HUES48 (cell line): Measurements from ENCODE around the gene KERA.

Experiments used
- H3K27ac ChIP-seq: one replicate; pipeline ENCODE4 v1.7.0; 2013; ENCODE audit warnings: low read depth, low read length, inconsistent platforms
- H3K27me3 ChIP-seq: 2 replicates; pipeline ENCODE4 v1.6.1; 2013; ENCODE audit warnings: mild to moderate bottlenecking, low read length; ENCODE audit not compliant: control insufficient read depth, insufficient read depth
- H3K36me3 ChIP-seq: 2 replicates; pipeline ENCODE4 v1.6.1; 2013; ENCODE audit warnings: low read length; ENCODE audit not compliant: control insufficient read depth, insufficient read depth
- H3K4me1 ChIP-seq: 2 replicates; pipeline ENCODE4 v1.6.1; 2013; ENCODE audit warnings: mild to moderate bottlenecking, low read length; ENCODE audit not compliant: control insufficient read depth, insufficient read depth
- H3K4me3 ChIP-seq: 2 replicates; pipeline ENCODE4 v1.5.1; 2013; ENCODE audit warnings: mild to moderate bottlenecking, low read depth, low read length
- H3K9ac ChIP-seq: 2 replicates; pipeline ENCODE4 v1.6.1; 2013; ENCODE audit warnings: mild to moderate bottlenecking, low read depth, low read length, moderate library complexity
- H3K9me3 ChIP-seq: 2 replicates; pipeline ENCODE4 v1.6.1; 2013; ENCODE audit warnings: low read length; ENCODE audit not compliant: control insufficient read depth, insufficient read depth

KERA gene, protein sequence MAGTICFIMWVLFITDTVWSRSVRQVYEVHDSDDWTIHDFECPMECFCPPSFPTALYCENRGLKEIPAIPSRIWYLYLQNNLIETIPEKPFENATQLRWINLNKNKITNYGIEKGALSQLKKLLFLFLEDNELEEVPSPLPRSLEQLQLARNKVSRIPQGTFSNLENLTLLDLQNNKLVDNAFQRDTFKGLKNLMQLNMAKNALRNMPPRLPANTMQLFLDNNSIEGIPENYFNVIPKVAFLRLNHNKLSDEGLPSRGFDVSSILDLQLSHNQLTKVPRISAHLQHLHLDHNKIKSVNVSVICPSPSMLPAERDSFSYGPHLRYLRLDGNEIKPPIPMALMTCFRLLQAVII

DNA sequence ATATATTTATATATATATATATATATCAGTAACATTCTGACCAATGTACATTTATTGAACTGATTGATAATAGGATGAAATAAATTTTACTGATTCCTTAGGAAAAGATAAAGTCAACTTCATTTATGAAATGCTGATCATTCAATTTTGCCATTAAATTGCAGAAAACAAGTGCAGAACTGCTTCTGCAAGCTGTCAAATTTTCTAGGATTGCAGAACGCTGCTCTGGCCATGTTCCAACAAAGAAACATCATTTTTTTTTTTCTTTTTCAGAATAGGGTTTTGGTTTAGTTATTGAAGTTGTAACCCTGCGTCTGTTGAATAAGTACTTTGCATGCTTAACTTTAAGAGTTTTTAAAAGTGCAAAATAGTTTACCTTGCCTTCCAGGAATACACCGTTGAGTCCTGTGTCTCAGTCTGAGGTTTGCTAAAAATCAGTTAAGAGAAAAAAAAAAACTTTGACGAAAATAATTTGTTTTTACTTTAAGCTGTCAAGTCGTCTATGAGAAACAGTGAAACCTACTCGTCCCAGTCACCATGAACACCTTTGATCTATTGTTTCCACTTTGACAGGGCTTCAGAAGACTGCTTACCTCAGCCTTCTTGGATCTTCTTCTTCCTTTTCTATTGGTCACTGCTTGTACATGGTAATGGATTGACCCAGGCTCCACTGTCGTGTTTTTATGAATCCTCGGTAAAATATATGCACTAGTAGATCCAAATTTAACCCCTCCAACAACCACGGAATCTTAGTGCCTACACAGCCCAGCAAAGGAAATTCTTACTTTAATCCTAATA, at the start of gene KERA:
KERA (minus strand) TSS at position 657 of the 798 bp plus-strand sequence. CDS start 1,743 bp downstream, outside the sequence.
- Histone ChIP-seq H3K36me3 (no peaks in the 10 kb centered on the region), H3K9me3 (no peaks in the 10 kb centered on the region), H3K4me1 (no peaks in the 10 kb centered on the region), H3K27ac (no peak within 1 kb of the TSS), H3K27me3 (no peaks in the 10 kb centered on the region), H3K9ac (no peak within 1 kb of the TSS), H3K4me3 (no peak within 1 kb of the TSS)

DNA sequence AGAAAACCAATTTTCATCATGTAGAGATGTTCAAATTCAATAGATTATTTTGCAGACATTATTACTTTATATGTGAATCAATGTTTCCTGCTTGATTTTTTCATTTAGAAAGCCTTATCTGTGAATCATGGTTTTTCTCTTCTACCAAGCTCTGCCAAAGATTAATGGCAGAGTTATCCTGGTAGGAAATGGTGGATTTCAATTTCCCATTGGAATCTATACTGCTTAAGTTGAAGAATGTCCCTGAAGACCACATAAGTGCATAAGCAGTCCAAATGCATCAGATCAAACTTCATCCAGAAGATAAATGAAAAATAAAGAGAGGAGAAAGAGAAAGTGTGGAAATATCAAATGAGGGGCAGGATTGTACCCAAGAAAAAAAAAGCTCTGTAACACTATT, 48.5 kb upstream of the KERA start:
- Histone ChIP-seq H3K27me3 (no peaks in the 10 kb centered on the region), H3K27ac (no peak overlapping the region), H3K9me3 (no peaks in the 10 kb centered on the region), H3K4me1 (peaks cover 5% of the 10 kb centered on the region; the same call in 1 of the 2 replicates), H3K9ac (no peak overlapping the region), H3K4me3 (no peak overlapping the region), H3K36me3 (no peaks in the 10 kb centered on the region)

DNA sequence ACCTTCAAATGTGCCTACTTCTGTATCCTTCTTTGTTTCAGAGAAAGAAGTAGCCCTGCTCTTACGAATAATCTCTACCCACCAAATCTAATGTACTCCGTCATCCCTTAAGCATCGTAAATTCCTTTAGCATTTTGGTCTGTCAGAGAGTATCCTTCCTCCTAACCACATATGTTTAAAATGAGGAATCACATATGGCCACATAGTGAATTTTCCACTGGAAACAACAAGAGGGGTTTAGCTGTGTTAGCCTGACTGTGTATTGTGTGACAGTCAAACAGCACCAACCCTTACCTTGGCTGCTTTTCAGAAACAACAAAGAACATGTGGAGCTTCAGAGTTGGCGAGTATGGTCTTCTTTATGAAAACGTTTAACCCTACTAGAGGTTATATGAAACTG, 48.0 kb upstream of the KERA start:
- Histone ChIP-seq H3K4me1 (peaks cover 3% of the 10 kb centered on the region; the same call in 1 of the 2 replicates), H3K9me3 (no peaks in the 10 kb centered on the region), H3K9ac (no peak overlapping the region), H3K36me3 (no peaks in the 10 kb centered on the region), H3K27ac (no peak overlapping the region), H3K27me3 (no peaks in the 10 kb centered on the region), H3K4me3 (no peak overlapping the region)

DNA sequence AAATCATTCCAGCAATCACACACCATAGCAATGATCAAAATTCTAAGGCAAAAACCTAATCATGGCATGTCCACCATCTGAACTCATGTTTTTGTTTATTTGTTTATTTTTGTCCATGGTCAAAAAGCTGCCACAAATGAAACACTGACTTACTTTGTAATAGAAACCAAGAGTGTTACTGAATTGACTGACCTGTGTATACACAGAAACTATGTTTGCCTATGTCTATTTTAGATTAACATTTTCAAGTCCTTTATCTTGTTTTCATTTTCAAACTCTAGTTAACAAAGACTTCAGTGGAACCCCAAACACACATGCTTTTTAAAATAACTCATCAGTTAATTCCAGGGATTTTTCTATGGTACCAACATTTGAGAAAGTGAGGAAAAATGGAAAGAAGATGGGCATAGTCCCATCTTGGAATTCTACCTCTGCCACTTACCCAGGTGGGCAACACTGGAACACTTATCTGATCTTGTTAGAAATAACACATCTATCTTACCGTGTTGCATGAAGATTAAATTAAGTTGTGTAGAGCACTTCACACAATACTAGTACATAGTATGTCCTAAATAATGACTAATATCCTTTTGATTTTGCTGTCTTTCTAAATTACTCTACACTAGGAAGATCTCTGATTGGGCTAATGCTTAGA, 47.1 kb upstream of the KERA start:
- no peaks in the 10 kb centered on the region for H3K36me3 ChIP-seq
- no peak overlapping the region for H3K27ac ChIP-seq
- no peaks in the 10 kb centered on the region for H3K27me3 ChIP-seq
- no peak overlapping the region for H3K4me3 ChIP-seq
- no peak overlapping the region for H3K9ac ChIP-seq
- peaks cover 3% of the 10 kb centered on the region; the same call in 1 of the 2 replicates for H3K4me1 ChIP-seq
- no peaks in the 10 kb centered on the region for H3K9me3 ChIP-seq

DNA sequence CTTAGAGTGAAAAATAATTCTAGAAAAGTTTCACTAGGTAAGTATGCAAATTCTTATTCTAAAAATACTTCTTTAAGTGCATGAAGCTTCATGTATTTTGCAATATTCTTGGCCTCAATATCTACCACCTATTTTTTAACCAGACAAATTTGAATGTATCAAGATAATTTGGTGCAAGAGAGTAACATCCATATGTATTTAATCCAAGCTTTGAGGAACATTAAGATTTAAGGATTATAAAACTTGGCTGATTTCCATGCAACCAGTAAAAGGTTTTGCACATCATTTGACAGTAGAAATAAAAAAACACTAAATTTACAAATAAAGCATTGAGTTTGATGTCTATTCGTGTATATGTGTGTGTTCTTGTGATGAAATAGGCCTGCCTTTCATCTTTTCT, 45.8 kb upstream of the KERA start:
- no peaks in the 10 kb centered on the region for H3K9me3 ChIP-seq
- H3K27ac ChIP-seq: no peak overlapping the region
- no peaks in the 10 kb centered on the region for H3K27me3 ChIP-seq
- H3K9ac ChIP-seq: no peak overlapping the region
- H3K4me1 ChIP-seq: no peaks in the 10 kb centered on the region
- H3K36me3 ChIP-seq: no peaks in the 10 kb centered on the region
- no peak overlapping the region for H3K4me3 ChIP-seq

DNA sequence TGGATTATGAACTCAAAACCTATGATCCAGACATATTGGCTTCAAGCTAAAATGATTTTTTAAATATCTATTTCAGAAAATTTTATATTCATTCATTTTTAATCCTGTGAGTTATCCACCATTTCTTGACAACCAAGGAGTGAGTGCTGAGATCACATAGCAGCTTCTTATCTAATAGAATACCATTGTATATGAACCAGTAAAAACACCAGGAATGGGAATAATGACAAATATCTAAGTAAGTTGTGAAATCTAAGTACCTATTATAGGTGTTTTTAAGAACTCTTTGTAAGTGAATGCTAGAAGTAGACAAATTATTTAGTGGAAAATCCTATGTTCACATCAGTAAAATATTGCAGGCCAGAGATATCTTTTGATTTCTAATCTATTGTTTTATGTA, 45.3 kb upstream of the KERA start:
- Histone ChIP-seq H3K36me3 (no peaks in the 10 kb centered on the region), H3K27me3 (no peaks in the 10 kb centered on the region), H3K4me1 (no peaks in the 10 kb centered on the region), H3K9ac (no peak overlapping the region), H3K4me3 (no peak overlapping the region), H3K9me3 (no peaks in the 10 kb centered on the region), H3K27ac (no peak overlapping the region)

DNA sequence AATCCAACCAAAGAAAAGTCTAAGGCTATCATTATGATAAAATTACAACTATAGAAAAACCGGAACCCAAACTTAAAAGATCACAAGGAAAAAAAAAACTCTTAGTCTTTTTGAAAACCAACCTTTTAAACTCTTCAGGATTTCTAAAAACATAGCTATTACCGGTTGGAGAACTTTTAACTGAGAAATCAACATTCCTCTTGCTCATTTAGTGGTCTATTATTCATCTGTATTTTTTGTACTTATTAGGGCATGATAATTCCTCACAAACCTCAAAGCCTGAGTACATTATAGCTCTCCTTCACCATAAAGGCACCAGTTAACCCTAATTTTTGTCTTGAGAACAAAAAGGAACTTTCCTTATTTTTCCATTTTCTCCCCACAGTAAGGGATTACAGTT, 43.1 kb upstream of the KERA start:
- Histone ChIP-seq H3K4me3 (no peak overlapping the region), H3K9ac (no peak overlapping the region), H3K4me1 (no peaks in the 10 kb centered on the region), H3K27me3 (no peaks in the 10 kb centered on the region), H3K36me3 (no peaks in the 10 kb centered on the region), H3K27ac (no peak overlapping the region), H3K9me3 (no peaks in the 10 kb centered on the region)

DNA sequence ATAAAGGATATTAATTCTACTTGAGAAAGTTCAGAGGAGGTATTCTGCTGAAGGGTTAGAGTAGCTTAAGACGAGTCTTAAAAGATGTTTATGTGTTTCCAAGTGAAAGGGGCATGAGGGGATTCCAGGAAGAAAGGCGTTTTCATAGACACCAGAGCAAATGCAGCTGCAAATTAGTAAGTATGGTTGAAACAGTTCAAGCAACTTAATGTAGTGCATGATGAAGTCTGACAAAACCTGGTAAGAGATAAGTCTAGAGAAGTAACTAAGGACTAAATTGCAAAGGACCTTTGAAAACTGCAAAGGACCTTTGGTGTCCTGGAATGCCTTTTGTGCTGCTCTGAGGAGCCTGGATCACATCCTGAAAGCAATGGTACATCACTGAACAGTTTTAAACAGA, 42.0 kb upstream of the KERA start:
- Histone ChIP-seq H3K27ac (no peak overlapping the region), H3K4me3 (no peak overlapping the region), H3K9ac (no peak overlapping the region), H3K36me3 (no peaks in the 10 kb centered on the region), H3K27me3 (no peaks in the 10 kb centered on the region), H3K9me3 (no peaks in the 10 kb centered on the region), H3K4me1 (no peaks in the 10 kb centered on the region)

DNA sequence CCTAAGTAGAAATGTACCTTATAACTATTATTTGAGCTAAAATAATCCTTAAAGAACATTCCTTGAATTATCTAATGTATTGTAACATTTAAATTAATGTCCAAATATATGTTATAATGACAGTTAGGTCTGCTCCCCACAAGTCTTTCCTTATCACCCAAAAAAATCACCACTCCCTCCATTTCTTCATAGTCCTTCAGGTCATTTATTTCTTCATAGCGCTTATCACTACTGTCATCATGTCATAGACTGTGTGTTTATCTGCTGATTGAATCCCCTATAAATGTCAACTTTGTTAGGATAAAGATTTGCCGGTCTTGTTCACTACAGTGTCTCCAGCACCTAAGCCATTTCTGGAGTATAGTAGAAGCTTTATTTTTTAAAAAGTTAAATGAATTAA, 41.5 kb upstream of the KERA start:
- Histone ChIP-seq H3K4me1 (peaks cover under 1% of the 10 kb centered on the region; the same call in 1 of the 2 replicates), H3K36me3 (no peaks in the 10 kb centered on the region), H3K27me3 (no peaks in the 10 kb centered on the region), H3K9ac (no peak overlapping the region), H3K4me3 (no peak overlapping the region), H3K27ac (no peak overlapping the region), H3K9me3 (no peaks in the 10 kb centered on the region)

DNA sequence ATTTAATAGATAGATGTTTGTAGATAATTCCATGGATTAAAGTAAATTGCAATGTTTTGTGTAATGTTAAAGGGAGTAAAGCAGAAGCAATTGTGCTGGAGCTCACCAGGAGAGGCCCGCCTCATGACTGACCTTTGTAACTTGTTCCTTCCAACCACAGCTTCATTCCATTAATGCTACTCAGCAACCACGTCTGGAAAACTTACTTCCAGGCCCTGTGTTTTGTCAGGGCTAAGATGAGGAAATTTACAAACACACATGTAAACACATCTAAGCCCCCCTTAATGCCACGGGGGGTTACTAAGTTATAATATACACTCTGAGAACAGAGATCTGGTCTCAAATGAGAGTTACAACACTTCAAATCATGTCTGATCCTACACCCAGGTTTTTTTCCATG, 41.1 kb upstream of the KERA start:
- H3K36me3 ChIP-seq: no peaks in the 10 kb centered on the region
- H3K9me3 ChIP-seq: no peaks in the 10 kb centered on the region
- H3K27me3 ChIP-seq: no peaks in the 10 kb centered on the region
- no peak overlapping the region for H3K27ac ChIP-seq
- peaks cover 4% of the 10 kb centered on the region; the same call in 1 of the 2 replicates for H3K4me1 ChIP-seq
- no peak overlapping the region for H3K9ac ChIP-seq
- H3K4me3 ChIP-seq: no peak overlapping the region

DNA sequence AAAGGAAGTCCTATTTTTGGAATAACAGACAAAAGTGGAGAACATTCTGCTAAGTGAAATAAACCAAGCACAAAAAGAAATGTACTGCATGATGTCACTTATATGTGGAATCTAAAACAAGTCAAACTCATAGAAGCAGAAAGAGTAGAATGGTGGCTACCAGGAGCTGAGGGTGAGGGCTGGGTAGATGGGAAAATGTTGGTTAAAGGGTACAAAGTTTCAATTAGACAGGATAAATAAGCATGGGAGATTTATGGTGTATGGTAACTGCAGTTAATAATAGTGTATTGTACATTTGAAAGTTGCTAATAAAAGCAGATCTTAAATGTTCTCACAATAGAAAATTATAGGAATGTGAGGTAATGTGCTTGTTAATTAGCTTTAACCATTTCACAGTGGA, 40.6 kb upstream of the KERA start:
- Histone ChIP-seq H3K27me3 (no peaks in the 10 kb centered on the region), H3K36me3 (no peaks in the 10 kb centered on the region), H3K4me1 (peaks cover 6% of the 10 kb centered on the region; the same call in 1 of the 2 replicates), H3K9ac (no peak overlapping the region), H3K4me3 (no peak overlapping the region), H3K9me3 (no peaks in the 10 kb centered on the region), H3K27ac (no peak overlapping the region)
